Activated CD8-positive, alpha-beta memory T cell treated with anti-CD3 and anti-CD28 coated beads, Interleukin-2, amount 50 U/mL, for 48 hours (primary cell): Measurements from ENCODE around the gene NPY5R.

Source experiments
- DNase-seq: peaks from one replicate; pipeline ENCODE4 v3.0.0-alpha.2; 2020

NPY5R gene

GRCh38 chr4:163343604-163344146 is at the start of gene NPY5R:
TSS of gene NPY5R (plus strand) at chr4:163343892. CDS start at chr4:163350274, 6,382 bp downstream.
- no peak for DNase-seq

DNA sequence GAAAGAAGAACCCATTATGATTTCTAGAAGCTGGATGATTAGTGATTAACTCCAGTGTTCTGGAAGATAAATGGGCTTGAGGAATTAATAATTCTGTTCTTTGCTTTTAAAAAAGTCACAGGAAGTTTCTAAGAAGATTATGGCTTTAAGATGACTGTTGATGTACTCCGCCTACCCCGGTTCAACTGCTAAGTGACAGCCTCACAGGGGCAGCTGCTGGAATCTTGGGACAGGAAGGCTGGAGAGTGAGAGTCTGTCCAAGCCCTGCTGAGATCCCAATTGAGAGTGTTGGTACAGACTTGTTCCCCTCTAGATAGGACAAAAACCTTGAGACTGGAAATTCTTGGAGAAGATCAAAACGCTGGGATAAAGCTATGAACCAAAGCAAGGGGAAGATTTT is 48.6 kb upstream of the NPY5R start:
- no peak for DNase-seq

DNA sequence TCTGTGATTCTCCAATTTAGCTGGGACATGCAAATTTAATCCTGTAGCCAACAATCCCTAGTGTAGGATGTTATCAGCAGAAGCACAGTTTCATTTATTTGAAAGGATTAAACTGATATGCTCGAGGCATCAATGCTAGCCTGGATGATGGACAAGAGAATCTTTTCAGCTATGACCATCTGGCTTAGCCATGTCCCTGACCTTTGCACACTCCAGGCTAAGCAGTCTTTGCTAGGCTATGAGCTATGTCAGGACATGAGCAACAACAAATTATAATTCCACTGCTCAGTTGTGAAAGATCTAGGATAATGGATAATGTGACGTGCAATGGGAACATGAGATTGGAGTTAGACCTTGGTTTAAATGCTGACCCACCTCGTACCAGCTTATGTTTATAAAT is 43.2 kb upstream of the NPY5R start:
- no peak for DNase-seq

GRCh38 chr4:163303069-163303468 is 40.6 kb upstream of the NPY5R start:
- no peak for DNase-seq

DNA sequence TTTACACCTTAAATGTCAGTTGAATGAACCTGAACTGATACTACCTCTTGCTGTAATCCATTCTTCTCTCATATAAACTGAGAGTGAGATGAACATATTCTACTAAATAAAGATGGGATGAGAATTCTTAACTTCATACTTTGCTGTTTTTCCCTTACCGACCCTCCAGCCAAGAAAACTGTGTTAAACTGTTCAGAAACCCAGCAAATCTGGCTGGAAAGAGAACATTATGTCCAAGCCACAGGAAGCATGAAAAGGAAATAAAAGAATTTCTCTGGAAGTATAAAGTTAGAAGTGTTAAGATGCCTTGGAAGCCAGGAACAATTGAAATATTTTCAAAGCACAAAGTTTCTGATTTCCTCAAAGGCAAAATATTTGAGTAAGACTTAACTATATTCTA is 34.2 kb upstream of the NPY5R start:
- no peak for DNase-seq

GRCh38 chr4:163317110-163317509 is 26.6 kb upstream of the NPY5R start:
- no peak for DNase-seq

DNA sequence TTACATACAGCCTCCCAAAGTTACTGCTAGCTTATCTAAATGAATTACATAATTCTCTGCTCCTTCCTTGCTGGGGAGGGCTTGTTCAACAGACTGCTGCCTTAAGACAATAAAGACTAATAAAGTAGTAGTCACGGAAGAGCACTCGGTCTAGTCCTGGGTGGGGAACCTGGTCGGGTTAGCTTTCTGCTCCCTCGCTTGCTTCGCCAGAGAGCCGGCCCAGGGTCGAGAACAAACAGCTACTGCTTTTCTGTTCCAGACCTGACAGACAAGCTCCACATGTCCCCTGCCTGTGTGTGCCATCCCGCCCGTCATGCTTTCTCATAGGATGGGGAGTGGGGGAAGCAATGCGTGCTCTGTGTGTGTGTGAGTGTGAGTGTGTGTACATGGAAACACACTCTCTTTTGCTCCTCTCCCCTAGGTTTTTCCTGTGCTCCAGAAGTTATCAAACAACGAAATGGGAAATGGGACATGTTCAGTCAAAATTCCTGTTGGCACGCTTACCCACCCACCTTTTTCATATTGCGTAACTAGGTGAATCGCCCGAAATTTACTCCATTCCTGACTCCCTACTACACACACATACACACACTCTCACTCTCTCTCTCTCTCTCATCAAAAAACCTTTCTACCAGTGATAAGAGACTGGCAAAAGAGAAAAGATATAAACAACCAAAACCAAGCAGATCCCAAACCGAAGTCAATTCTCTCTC is 12.6 kb upstream of the NPY5R start:
- peak; percentile 48 for DNase-seq

DNA sequence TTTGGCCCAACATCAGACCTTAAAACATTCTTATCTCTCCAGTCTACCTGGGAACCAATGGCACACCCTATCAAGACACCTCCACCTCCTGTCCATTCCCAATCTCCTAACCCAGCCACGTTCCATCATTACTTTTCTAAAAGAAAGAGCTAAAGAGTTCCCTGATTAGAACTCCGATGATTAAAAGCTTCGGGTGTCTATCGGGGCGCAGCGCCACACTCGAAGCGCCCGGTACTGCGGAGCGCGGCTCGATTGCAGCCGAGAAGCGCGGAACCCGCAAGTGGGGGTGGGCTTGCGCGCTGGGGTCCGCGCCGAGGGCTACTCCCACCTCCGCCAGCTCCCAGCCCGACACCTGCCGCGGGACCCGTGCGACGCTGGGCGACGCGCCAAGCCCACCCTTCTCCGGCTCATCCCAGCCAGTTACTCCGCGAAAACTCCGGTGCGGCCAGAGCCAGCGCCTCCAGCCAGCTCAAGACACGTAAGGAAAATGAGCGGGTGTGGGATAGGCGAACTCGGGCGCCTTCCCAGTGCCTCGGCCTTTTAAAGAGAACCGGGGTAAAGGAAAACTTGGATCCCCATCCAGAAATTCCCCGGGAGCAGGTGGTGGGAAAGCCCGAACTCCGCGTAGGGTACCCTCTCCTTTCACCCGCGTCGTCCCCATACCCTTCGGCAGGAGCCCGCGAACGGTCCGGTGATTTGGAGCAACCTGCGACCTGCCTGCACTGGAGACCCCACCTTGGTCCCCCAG is 11.9 kb upstream of the NPY5R start:
- peak; percentile 48 for DNase-seq

DNA sequence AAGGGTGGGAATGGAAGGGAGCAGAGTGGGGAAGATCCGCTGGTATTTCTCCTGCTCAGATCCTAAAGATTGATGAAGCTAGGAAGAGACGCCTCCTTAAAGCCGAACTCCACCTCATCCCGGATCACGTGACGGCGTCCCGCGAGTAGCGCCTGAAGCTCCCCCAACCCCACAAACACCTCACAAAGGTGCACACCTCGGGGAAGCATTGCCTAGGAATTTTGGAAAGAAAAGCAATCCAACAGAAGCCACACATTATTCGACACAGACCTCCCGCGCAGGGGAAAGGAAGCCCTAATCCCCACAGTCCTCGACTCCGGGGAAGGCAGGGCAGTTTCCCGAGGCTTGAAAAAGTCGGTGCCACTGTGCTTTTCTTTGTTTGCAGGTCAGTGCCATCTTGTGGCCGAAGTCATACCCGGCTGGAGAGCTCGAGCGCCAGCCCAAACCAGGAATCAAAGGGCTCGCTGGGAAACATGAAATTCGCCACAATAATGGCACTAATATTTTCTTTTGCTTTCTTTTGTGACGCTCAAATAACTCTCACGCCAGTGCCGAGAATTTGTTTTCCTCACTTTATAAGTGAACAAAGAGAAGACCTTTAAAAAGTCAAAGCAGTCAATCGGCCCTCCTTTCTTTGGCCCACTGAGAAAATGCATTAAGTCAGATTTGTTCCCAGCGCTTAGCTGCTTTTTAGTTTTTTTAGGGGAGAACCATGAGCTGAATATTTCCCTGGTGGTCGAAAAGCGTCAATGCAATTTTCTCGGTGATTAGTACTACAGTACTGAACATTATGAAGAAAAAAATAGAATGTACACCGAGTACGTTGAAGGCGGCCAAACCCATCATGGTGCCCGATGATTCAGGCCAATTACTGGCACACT is 10.9 kb upstream of the NPY5R start, which contains the start of gene NPY1R:
Gene NPY1R (minus strand): TSS at position 71 of the 881 bp plus-strand sequence. CDS start 6,042 bp downstream, outside the sequence.
- peak; percentile 57 for DNase-seq

GRCh38 chr4:163335384-163335783 is 8.3 kb upstream of the NPY5R start:
- DNase-seq, result no peak

DNA sequence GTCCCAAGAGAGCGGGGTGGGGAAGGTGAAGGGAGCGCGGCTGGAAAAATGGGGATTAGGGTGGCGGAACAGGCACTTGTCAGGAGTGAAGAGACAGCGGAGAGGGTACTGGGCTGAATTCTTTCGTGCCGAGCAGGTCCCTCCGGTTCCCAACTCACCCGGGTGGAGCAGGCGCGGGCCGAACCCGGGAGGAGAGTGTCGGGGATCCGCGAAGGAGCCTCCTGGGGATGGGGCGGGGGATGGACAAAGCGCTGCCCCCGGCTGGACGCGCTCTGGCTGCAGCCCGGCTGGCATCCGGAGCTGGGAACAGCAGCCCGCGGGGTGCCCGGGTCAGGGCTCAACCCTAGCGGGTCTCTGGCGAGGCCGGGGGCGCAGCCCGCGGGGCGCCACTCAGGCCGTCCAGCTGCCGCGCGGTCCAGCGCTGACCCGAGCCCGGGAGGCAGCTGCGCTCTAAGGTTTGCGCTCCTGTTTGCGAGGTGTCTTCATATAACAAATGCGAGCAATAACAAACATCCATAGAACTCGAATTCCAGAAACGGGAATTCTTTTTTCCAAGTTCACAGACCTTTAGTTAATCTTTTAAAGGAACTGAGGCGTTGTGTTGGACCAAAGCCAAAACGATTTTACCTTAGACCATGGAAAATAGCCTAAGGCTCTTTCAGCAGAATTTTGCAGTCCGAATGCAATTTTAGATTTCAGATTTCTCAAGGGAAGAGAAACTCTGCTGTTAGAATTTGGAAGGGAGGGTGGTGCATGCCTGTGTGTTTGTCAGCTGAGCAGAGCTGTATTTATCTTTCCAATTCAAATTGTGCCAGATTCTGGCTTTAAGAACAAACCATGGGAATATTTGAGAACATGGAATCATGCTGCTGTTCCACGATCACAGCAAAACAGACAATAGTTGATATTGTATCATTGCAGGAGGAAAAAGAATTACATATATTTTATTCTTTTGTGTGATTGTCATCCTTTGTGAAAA is 744 bp downstream of the NPY5R start:
- no peak for DNase-seq

GRCh38 chr4:163350672-163351071 is 7.0 kb downstream of the NPY5R start:
- DNase-seq, result no peak

- DNase-seq, result no peak
Measured at GRCh38 chr4:163353054-163353453, 9.4 kb downstream of the NPY5R start.

- DNase-seq, result no peak
Measured at GRCh38 chr4:163356104-163356503, 12.4 kb downstream of the NPY5R start.

- no peak for DNase-seq
Measured at GRCh38 chr4:163367651-163368050, 24.0 kb downstream of the NPY5R start.

GRCh38 chr4:163372029-163372428 is 28.3 kb downstream of the NPY5R start:
- DNase-seq, result no peak

- DNase-seq, result no peak
Measured at GRCh38 chr4:163378661-163379060, 35.0 kb downstream of the NPY5R start.

DNA sequence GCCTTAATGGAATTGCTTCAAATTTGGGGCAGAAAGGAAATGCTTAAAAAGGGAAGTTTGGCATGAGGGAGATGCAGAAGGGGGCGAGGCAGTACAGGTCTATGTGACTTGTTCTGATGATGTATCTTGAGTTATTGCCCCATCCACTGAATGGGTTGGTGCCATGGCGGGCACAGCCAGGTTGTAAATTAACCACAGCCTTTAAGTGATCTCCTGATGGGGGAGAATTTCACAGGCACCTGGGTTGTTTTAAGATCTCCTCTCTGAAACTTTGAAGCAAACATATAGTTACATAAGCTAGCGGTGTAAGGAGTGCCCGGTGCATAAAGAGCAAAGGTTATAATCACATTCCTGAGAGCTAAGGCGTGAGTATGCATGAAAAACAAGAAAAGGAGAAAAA is 37.0 kb downstream of the NPY5R start:
- DNase-seq, result no peak

DNA sequence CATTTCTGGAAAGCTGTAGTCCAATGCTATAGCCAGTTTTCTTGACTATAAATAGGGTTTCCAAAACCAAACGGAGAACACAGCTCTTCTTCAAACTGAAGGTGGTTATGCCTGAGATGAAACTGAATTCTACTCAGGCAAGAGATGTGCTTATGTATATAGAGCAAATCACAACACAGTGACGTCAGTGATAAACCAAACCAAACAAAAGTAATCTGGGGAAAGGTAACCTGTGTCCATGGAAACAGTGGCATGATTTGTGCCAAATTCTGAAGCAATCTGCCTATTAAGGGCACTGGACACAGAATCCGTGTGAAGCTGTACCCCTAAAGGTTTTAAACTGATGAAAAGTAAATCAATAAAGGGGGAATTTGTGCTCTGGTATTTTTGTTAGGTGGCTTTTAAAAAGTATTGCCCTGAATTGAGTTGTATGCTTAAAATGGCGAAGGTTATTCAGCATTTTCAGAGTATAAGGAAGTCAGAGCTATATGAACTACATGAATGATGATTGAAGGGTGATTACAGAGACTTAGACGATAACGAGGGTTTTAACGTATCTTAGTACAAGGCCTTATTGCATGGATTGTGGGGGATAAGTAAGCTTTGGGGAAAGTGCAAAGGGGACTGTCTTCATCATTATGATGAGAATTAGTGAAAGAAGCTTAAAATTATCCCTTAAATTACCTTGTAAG is 38.6 kb downstream of the NPY5R start:
- no peak for DNase-seq

DNA sequence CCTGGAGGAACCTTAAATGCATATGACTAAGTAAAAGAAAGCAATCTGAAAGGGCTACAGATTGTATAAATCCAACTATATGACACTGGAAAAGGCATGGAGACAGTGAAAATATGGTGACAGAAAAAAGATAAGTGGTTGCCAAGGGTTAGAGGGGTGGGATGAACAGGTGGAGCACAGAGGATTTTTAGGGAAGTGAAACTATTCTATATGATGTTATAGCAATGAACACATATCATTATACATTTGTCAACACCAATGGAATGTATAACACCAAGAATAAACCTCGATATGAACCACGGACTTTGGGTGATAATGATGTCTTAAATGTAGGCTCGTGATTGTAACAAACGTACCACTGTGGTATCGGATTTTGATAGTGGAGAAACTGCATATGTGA is 40.7 kb downstream of the NPY5R start:
- DNase-seq, result no peak

GRCh38 chr4:163384926-163385325 is 41.2 kb downstream of the NPY5R start:
- no peak for DNase-seq
